LNCAP (cell line): Measurements from ENCODE around the gene EIF3B.

Source experiments
- TF ChIP-seq, protein P1 (sequence below): fragments of 450-650 bp; IDR thresholded peaks from 2 replicates; pipeline ENCODE4 v1.5.1; 2017; ENCODE audit warnings: mild to moderate bottlenecking

Gene EIF3B

DNA sequence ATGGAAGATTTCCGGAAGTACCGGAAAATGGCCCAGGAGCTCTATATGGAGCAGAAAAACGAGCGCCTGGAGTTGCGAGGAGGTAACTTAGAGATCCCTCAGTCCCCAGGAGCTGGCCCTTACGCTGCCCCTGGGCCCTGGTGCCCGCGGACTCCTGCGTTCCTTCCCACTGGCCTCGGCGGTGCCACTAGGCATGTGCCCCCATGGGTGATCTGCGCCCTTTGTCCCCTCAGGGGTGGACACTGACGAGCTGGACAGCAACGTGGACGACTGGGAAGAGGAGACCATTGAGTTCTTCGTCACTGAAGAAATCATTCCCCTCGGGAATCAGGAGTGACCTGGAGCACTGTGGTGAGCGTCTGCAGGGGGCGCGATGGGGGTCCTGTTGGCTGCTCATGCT lies 24.5 kb downstream of the EIF3B start:
- TF ChIP-seq, protein P1, sequence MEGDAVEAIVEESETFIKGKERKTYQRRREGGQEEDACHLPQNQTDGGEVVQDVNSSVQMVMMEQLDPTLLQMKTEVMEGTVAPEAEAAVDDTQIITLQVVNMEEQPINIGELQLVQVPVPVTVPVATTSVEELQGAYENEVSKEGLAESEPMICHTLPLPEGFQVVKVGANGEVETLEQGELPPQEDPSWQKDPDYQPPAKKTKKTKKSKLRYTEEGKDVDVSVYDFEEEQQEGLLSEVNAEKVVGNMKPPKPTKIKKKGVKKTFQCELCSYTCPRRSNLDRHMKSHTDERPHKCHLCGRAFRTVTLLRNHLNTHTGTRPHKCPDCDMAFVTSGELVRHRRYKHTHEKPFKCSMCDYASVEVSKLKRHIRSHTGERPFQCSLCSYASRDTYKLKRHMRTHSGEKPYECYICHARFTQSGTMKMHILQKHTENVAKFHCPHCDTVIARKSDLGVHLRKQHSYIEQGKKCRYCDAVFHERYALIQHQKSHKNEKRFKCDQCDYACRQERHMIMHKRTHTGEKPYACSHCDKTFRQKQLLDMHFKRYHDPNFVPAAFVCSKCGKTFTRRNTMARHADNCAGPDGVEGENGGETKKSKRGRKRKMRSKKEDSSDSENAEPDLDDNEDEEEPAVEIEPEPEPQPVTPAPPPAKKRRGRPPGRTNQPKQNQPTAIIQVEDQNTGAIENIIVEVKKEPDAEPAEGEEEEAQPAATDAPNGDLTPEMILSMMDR, result no peak

DNA sequence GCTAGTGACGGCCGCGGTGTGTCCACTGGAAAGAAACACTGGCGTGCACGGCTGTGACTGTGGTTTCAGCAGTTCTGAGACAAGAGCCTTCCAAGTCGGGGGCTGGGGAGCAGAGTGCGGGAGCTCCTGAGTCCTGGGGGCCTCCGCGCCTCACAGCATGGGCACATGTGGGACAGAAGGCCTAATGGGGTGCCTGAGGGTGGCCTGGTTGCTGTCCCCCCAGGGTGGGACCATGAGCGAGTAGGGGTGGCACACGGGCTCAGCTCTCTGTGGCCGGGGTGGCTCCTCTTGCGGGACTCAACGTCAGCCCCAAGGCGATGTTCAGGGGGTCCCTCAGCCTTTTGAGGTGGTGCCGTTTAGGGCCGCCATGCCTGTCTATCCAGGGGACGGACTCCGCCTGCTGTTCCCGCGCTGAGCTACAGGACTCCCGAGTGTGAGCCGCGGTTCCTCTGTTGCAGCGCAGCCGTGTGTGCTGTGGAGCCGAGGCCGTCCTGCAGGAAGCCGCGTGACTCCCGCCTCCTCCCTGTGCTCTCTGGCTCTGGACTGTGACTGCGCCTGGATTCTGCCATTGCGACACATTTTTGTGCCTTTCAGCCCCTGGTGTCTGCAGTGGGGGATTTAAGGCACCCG lies 25.3 kb downstream of the EIF3B start:
- TF ChIP-seq, protein P1, result no peak

DNA sequence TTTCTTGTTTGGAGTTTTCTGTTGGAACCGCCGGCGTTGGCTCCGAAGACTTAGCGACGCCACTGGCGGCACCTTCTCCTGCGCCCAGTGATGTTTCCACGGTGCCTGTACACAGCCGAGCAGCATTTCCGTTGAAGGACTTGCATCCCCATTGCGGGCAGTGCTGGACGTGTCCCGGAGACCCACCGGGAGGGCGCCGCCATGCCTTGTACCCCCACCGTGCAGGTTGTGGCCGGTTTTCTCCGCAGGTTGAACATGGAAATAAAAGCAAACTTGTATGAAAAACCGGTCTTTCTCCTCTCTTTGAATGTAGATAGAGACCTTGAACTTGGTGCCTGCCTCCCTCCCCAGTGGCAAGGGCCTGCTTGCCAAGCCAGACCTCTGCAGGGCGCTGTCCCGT lies 25.8 kb downstream of the EIF3B start:
- TF ChIP-seq, protein P1, result no peak

DNA sequence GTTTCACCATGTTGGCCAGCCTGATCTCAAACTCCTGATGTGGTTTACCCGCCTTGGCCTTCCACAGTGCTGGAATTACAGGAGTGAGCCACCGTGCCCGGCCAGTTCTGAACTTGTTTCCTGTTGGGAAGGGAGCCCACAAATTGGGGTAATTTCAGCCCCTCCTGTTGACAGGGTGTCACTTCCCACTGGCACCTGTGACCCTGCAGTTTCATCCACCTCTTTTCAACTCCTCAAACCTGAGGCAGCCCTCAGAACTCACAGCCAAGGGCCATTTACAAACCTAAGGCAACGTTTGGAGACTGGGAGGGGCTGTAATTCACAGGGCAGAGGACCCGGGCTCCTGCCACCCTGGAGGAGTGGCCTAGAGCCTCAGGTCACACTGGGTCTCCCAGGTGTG lies 26.6 kb downstream of the EIF3B start:
- TF ChIP-seq, protein P1, result no peak

DNA sequence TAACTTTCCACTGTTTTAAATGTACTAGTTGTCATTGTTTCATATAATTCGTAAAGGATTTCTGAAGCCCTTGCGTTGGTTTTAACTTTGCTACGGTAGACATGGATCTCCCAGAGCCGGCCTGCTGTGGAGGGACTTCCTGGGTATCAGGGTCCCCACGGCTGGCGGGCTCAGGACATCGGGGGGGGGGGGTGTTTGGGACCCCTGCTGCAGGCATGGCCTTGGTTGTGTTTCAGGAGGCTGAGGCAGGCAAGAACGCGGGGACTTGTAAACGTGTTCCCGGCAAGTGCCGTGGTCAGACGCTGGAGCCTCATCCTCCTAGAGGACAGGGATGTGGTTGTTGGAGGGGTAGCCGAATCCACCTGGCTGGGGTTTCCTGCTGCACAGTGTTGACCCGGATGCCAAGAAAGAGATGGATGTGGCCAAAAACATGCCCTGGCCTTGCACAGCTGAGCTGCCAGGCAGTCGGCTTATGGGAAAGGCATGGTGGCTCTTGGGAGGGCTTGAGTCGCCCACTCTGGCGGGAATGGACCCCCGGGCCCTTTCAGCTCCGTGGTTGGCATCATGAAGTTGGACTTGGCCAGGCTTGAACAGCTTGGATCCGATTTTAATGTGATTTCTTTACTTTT lies 27.4 kb downstream of the EIF3B start:
- TF ChIP-seq, protein P1, result no peak

DNA sequence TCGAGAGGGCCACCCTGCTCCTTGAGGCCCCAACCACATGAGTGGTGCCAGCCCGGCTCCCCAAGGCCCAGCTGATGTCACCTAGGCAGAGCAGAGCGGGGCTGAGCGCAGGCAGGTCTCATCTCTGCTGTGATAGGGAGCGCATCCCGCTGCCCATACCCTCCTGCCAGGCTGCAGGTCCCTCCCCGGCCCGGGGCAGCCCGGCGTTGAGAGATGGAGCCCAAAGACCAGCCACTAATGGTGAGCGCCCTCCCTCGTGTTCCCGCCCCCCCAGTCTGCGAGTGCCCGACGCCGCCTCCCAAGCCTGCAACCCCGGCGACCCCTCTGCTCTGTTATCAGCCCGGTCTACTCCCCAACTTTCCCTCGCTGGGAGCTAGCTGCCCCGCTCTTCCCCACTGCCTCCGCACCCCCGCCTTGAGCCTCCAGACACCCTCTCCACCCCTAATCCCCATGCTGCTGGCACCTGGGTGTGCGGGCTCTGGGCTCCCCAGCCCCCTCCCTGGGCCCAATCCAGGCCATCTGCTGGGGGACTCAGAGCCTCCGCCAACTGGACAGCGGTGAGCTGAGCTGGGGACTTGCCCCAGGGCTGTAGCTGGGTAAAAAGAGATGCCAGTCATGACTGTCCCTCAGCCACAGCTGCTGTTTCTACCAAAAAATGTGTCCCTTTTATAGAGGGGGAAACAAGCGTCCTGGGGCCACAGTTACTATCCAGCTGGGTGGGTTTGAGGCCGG lies 29.1 kb downstream of the EIF3B start:
- TF ChIP-seq, protein P1, result no peak

DNA sequence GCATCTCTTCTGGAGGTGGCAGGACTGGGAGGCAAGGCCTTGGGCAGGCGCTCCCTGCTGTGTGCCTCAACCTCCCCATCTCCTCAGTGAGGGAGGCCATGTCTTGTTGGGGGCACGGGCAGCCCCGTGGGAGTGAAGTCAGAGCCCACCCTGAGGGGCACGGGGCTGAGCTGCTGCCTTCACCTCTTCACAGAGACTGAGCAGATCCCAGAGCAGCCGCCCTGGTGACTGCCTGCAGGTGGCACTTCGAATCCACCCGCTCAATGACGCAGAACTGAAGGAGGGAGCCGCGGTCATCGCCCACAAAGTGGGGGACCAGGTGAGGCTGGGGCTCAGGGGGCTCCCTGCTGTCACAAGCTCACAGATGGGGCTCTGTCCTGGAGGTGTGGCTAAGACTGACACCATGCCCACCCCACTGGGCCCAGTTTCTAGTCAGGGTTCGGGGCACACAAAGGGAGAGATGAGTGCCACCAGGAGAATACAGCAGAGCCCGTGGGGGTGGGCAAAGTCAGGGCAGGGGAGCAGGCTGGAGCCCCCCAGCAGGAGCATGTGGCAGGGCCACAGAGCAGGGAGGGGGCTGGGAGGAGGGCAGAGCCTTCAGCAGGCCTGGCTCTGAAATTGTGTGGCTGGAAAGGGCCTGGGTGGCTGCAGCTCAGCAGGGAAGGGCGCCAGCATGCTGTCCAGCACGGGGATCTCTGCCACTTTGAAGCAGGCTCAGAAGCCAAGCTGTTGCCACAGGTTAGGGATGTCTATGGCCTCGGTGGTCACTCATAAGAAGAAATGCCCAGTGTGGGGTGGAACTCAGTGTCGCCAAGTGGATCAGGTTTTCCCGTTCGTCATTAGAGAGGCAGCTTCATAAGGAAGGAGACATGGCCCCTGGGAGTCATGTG lies 30.0 kb downstream of the EIF3B start:
- TF ChIP-seq, protein P1, result 0 out of 2 replicates have a peak, but pooled peaks have one; percentile 10
